HG02623 (cell line): Measurements from ENCODE around the gene KIF7.
"Not testable (repeated sequence)": the region's sequence is repeated elsewhere in the genome, so short reads cannot be mapped to it uniquely, and the experiment has no call there.

Experiments used
- ATAC-seq: cut with Tn5 transposase; IDR thresholded peaks from one replicate; pipeline ENCODE4 v1.9.1; 2021; ENCODE audit warnings: moderate library complexity; ENCODE audit not compliant: unreplicated experiment

Gene KIF7

DNA sequence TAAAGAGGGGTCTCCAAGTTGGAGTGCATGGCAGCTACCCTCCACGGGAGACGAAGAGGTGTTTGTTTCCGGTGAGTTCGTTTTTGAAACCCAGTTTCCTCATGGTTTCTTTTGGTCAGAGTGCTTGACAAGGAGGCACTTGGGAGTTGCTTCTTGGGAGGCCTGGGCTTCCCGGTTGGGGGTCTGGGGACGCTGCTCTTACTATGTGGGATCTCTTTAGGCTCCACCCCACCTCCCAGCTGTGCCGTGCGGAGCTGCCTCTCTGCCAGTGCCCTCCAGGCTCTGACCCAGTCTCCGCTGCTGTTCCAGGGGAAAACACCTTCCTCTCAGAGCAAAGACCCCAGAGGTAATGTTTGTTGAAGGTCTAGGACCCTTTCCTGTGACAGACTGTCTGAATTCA is 29.6 kb downstream of the KIF7 start:
- no peak for ATAC-seq

DNA sequence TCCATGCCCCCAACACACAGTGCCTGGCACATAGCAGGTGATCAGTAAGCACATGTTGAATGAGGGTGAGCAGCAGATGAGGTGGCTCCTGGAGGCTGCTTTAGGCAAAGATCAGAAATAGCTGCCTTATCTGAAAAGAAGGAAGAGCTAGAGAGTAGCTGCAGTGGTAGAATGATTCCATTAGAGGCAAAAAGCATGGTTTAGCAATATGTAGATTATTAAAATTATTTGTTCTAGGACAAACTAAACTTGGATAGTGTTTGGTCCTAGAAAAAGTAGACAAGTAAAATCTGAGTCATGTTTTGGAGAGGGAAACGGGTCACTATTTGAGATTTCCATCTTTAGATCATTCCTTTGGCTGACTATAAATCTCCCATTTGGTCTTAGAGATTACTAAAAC is 32.1 kb downstream of the KIF7 start:
- ATAC-seq = no peak

DNA sequence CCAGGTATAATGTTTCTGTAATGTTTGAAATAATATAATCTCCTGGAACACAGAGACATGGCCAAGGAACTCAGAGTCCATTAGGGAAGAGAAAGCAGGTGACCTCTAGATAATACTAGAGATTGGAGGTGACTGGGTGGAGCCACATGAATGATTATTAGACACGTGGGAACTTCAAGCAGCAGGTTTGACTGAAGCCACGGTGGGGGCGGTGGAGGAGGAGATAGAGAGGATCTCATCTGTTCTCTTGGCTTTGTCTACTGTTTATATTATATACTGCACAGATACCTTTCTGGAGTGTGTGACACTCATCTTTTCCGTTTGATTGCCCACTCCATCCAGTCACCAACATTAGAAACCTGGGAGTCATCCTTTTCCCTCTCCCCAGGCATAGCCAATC is 33.7 kb downstream of the KIF7 start:
- no peak for ATAC-seq

GRCh38 chr15:89616228-89616627 is 39.0 kb downstream of the KIF7 start:
- no peak for ATAC-seq

- ATAC-seq = no peak
These were observed 40.1 kb downstream of the KIF7 start for GRCh38 chr15:89615135-89615534.

DNA sequence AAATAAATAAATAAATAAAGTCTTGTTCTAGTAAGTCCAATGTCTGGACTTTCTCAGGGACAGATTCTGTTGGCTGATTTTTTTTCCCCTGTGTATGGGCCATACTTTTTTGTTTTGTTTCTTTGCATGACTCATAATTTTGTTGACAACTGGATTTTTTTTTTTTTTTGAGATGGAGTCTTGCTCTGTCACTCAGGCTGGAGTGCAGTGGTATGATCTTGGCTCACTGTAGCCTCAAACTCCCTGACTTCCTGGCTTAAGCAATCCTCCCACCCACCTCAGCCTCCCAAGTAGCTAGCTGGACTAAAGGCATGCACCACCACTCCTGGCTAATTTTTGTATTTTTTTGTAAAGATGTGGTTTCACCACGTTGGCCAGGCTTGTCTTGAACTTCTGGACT is 41.1 kb downstream of the KIF7 start:
- ATAC-seq = no peak

GRCh38 chr15:89613031-89613430 is 42.2 kb downstream of the KIF7 start:
- ATAC-seq = no peak

DNA sequence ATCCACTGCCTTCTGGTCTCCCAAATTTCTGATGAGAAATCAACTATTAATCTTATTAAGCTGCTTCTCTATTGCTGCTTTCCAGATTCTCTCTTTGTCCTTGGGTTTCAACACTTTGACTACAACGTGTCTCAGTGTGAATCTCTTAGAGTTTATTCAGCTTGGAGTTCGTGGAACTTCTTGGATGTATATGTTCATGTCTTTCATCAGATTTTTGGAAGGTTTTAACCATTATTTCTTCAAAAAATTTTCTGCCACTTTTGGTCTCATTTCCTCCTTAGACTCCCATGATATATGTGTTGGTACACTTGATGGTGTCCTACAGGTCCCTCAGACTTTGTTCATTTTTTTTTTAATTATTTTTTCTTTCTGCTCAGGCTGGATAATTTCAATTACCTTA is 44.0 kb downstream of the KIF7 start:
- ATAC-seq = no peak

GRCh38 chr15:89599021-89599420 is 56.2 kb downstream of the KIF7 start:
- no peak for ATAC-seq

- ATAC-seq = no peak
These were observed 62.2 kb downstream of the KIF7 start for GRCh38 chr15:89593018-89593417.

- no peak for ATAC-seq
These were observed 63.4 kb downstream of the KIF7 start for GRCh38 chr15:89591834-89592233.

GRCh38 chr15:89587955-89588354 is 67.3 kb downstream of the KIF7 start:
- ATAC-seq = no peak

GRCh38 chr15:89586651-89587050 is 68.6 kb downstream of the KIF7 start:
- no peak for ATAC-seq

DNA sequence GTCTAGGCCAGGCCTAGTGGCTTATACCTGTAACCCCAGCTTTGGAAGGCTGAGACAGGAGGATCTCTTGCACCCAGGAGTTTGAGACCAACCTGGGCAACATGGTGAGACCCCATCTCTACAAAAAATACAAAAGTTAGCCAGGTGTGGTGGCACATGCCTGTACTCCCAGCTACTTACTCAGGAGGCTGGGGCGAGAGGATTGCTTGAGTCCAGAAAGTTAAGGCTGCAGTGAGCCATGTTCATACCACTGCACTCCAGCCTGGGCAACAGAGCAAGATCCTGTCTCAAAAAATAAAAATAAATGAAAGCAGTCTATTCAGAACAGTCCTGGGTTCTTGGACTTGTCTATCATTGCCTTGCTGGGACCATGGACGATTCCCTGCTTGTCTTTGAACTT is 74.5 kb downstream of the KIF7 start:
- not testable (repeated sequence) for ATAC-seq

GRCh38 chr15:89578146-89578545 is 77.1 kb downstream of the KIF7 start:
- ATAC-seq = no peak
